BLaER1 treated with 17β-estradiol and CSF1 and Interleukin-3, amounts not matched to agents 10 nM and 100 nM (cell line): ENCODE results near the gene CCDC180.
"Not testable (repeated sequence)": the region's sequence is repeated elsewhere in the genome, so short reads cannot be mapped to it uniquely, and the experiment has no call there.

ENCODE experiments used
- H3K27ac ChIP-seq, 11 experiments: shearing (Covaris generic); formaldehyde crosslinking; 2 replicates each; pipeline ENCODE4 v1.8.1; 2022
- H3K27me3 ChIP-seq, 11 experiments: shearing (Covaris generic); formaldehyde crosslinking; 2 replicates each; pipeline ENCODE4 v1.8.1; 2022
- H3K36me3 ChIP-seq, 11 experiments: shearing (Covaris generic); formaldehyde crosslinking; 2 replicates each; pipeline ENCODE4 v1.8.1; 2022
- H3K4me1 ChIP-seq, 10 experiments: shearing (Covaris generic); formaldehyde crosslinking; 2 replicates each; pipeline ENCODE4 v1.8.1; 2022
- H3K4me2 ChIP-seq, 11 experiments: shearing (Covaris generic); formaldehyde crosslinking; 2 replicates each; pipeline ENCODE4 v1.8.1; 2022
- H3K4me3 ChIP-seq, 10 experiments: shearing (Covaris generic); formaldehyde crosslinking; 2 replicates each; pipeline ENCODE4 v1.8.1; 2022
- H3K9ac ChIP-seq, 11 experiments: shearing (Covaris generic); formaldehyde crosslinking; 2 replicates each; pipeline ENCODE4 v1.8.1; 2022
- H3K9me3 ChIP-seq, 11 experiments: shearing (Covaris generic); formaldehyde crosslinking; replicated peaks in 1 of 11; 2 replicates each; pipeline ENCODE4 v1.8.1; 2022
- H4K20me1 ChIP-seq, 11 experiments: shearing (Covaris generic); formaldehyde crosslinking; 2 replicates each; pipeline ENCODE4 v1.8.1; 2022
- Cebpa-rat ChIP-seq, 11 experiments: shearing (Covaris generic); IDR thresholded peaks; 2 replicates each; pipeline ENCODE4 v1.8.1; 2022

The CCDC180 gene

GRCh38 chr9:97307500-97308163 is at the start of gene CCDC180:
Gene CCDC180 (plus strand): TSS chr9:97307659. CDS start chr9:97308064, 405 bp downstream.
- H3K27me3 ChIP-seq: no peaks in the 10 kb centered on the region
- peaks cover 0 to 8% (median 0%) of the 10 kb centered on the region in 11 experiments; a peak in 5 of 22 replicates for H3K9me3 ChIP-seq
- no peaks in the 10 kb centered on the region for H3K4me1 ChIP-seq
- TF ChIP-seq Cebpa-rat (IDR thresholded peaks at IDR 0.05): no peak
- H4K20me1 ChIP-seq: no peaks in the 10 kb centered on the region
- no peak within 1 kb of the TSS for H3K9ac ChIP-seq
- H3K4me3 ChIP-seq: no peak within 1 kb of the TSS
- H3K27ac ChIP-seq: no peak within 1 kb of the TSS
- no peaks in the 10 kb centered on the region for H3K36me3 ChIP-seq
- no peak within 1 kb of the TSS for H3K4me2 ChIP-seq

GRCh38 chr9:97259834-97260514 is 47.5 kb upstream of the CCDC180 start:
- not testable (repeated sequence) for H3K27me3 ChIP-seq, H3K36me3 ChIP-seq, H3K27ac ChIP-seq, H3K4me1 ChIP-seq, H4K20me1 ChIP-seq, H3K4me2 ChIP-seq, H3K9ac ChIP-seq, H3K4me3 ChIP-seq, H3K9me3 ChIP-seq

- H3K36me3 ChIP-seq: no peaks in the 10 kb centered on the region
- no peak overlapping the region for H3K4me3 ChIP-seq
- H3K4me1 ChIP-seq: peaks cover 0 to 6% (median 0%) of the 10 kb centered on the region in 10 experiments; a peak in 2 of 20 replicates
- TF ChIP-seq Cebpa-rat (IDR thresholded peaks at IDR 0.05): no peak
- no peaks in the 10 kb centered on the region for H3K9me3 ChIP-seq
- no peak overlapping the region for H3K9ac ChIP-seq
- H3K4me2 ChIP-seq: no peak overlapping the region
- H4K20me1 ChIP-seq: no peaks in the 10 kb centered on the region
- H3K27me3 ChIP-seq: no peaks in the 10 kb centered on the region
- no peak overlapping the region for H3K27ac ChIP-seq
Observed at GRCh38 chr9:97271292-97271691, 36.2 kb upstream of the CCDC180 start.

- Histone ChIP-seq H3K4me2 (no peak overlapping the region), H4K20me1 (no peaks in the 10 kb centered on the region), H3K4me1 (peaks cover 0 to 6% (median 0%) of the 10 kb centered on the region in 10 experiments; a peak in 2 of 20 replicates), H3K36me3 (no peaks in the 10 kb centered on the region), H3K9ac (no peak overlapping the region), H3K27ac (no peak overlapping the region; a peak in 1 of 22 replicates), H3K9me3 (no peaks in the 10 kb centered on the region), H3K4me3 (no peak overlapping the region), H3K27me3 (no peaks in the 10 kb centered on the region)
- no peak for TF ChIP-seq Cebpa-rat (IDR thresholded peaks at IDR 0.05)
Observed at GRCh38 chr9:97272072-97272471, 35.4 kb upstream of the CCDC180 start.

- H4K20me1 ChIP-seq: no peaks in the 10 kb centered on the region
- peaks cover 0 to 6% (median 0%) of the 10 kb centered on the region in 10 experiments; a peak in 2 of 20 replicates for H3K4me1 ChIP-seq
- H3K27me3 ChIP-seq: no peaks in the 10 kb centered on the region
- H3K36me3 ChIP-seq: no peaks in the 10 kb centered on the region
- no peak overlapping the region for H3K4me2 ChIP-seq
- no peak overlapping the region for H3K9ac ChIP-seq
- H3K27ac ChIP-seq: no peak overlapping the region
- 0 out of 22 replicates have a peak, but pooled peaks cover 0 to 5% (median 0%) of the 10 kb centered on the region in 11 experiments for H3K9me3 ChIP-seq
- H3K4me3 ChIP-seq: no peak overlapping the region
- TF ChIP-seq Cebpa-rat (IDR thresholded peaks at IDR 0.05): no peak
Observed at GRCh38 chr9:97276310-97276852, 31.1 kb upstream of the CCDC180 start.

- TF ChIP-seq Cebpa-rat (IDR thresholded peaks at IDR 0.05): no peak
- Histone ChIP-seq H3K4me1 (peaks cover 0 to 6% (median 0%) of the 10 kb centered on the region in 10 experiments; a peak in 2 of 20 replicates), H3K4me3 (no peak overlapping the region), H3K27me3 (no peaks in the 10 kb centered on the region), H3K27ac (no peak overlapping the region), H3K9me3 (0 out of 22 replicates have a peak, but pooled peaks cover 0 to 5% (median 0%) of the 10 kb centered on the region in 11 experiments), H3K36me3 (no peaks in the 10 kb centered on the region), H3K9ac (no peak overlapping the region), H4K20me1 (no peaks in the 10 kb centered on the region), H3K4me2 (no peak overlapping the region)
Observed at GRCh38 chr9:97277953-97278352, 29.5 kb upstream of the CCDC180 start.

- H3K4me3 ChIP-seq: no peak overlapping the region
- no peak for TF ChIP-seq Cebpa-rat (IDR thresholded peaks at IDR 0.05)
- H3K9me3 ChIP-seq: peaks cover 9 to 17% (median 12%) of the 10 kb centered on the region in 11 experiments; a peak in 13 of 22 replicates
- H3K36me3 ChIP-seq: no peaks in the 10 kb centered on the region
- H3K9ac ChIP-seq: no peak overlapping the region
- H4K20me1 ChIP-seq: no peaks in the 10 kb centered on the region
- no peak overlapping the region for H3K4me2 ChIP-seq
- H3K4me1 ChIP-seq: peaks cover 0 to 2% (median 0%) of the 10 kb centered on the region in 10 experiments; a peak in 2 of 20 replicates
- H3K27me3 ChIP-seq: no peaks in the 10 kb centered on the region
- no peak overlapping the region for H3K27ac ChIP-seq
Observed at GRCh38 chr9:97280755-97281330, 26.6 kb upstream of the CCDC180 start.

GRCh38 chr9:97283768-97284167 is 23.7 kb upstream of the CCDC180 start:
- TF ChIP-seq Cebpa-rat (IDR thresholded peaks at IDR 0.05): no peak
- H3K27ac ChIP-seq: no peak overlapping the region
- no peak overlapping the region for H3K4me3 ChIP-seq
- H3K4me1 ChIP-seq: no peaks in the 10 kb centered on the region
- no peaks in the 10 kb centered on the region for H3K27me3 ChIP-seq
- no peaks in the 10 kb centered on the region for H4K20me1 ChIP-seq
- no peak overlapping the region for H3K4me2 ChIP-seq
- H3K9ac ChIP-seq: no peak overlapping the region
- peaks cover 14 to 35% (median 22%) of the 10 kb centered on the region in 11 experiments; a peak in 14 of 22 replicates for H3K9me3 ChIP-seq
- no peaks in the 10 kb centered on the region for H3K36me3 ChIP-seq

- Histone ChIP-seq H3K9ac (no peak overlapping the region), H3K36me3 (no peaks in the 10 kb centered on the region), H3K4me2 (no peak overlapping the region), H3K4me1 (no peaks in the 10 kb centered on the region), H3K27ac (no peak overlapping the region), H3K4me3 (no peak overlapping the region), H4K20me1 (no peaks in the 10 kb centered on the region), H3K27me3 (no peaks in the 10 kb centered on the region), H3K9me3 (peaks cover 14 to 35% (median 22%) of the 10 kb centered on the region in 11 experiments; a peak in 14 of 22 replicates)
- TF ChIP-seq Cebpa-rat (IDR thresholded peaks at IDR 0.05): no peak
Observed at GRCh38 chr9:97284798-97285197, 22.7 kb upstream of the CCDC180 start.
